Measurements from ENCODE around the gene GNB5.

DNA sequence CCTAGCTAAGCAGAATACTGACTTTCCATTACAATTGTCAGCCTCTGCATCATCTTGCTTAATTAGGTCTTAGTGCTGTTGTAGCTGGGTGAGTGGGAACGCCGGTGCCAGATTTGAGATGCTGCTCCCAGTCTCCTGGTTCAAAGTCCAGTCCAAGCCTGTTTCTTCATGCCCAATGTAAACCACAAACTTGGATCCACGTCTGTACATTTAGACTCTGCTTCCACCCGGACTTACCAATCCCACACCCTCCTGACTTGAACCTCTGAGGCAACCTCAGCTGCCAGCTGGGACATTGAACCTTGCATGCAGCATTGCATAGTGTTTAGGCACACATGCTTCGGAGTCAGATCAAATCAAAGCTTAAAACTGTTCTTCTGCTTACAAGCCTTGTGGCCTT is 121.6 kb downstream of the GNB5 start:
- TF ChIP-seq, protein P1, sequence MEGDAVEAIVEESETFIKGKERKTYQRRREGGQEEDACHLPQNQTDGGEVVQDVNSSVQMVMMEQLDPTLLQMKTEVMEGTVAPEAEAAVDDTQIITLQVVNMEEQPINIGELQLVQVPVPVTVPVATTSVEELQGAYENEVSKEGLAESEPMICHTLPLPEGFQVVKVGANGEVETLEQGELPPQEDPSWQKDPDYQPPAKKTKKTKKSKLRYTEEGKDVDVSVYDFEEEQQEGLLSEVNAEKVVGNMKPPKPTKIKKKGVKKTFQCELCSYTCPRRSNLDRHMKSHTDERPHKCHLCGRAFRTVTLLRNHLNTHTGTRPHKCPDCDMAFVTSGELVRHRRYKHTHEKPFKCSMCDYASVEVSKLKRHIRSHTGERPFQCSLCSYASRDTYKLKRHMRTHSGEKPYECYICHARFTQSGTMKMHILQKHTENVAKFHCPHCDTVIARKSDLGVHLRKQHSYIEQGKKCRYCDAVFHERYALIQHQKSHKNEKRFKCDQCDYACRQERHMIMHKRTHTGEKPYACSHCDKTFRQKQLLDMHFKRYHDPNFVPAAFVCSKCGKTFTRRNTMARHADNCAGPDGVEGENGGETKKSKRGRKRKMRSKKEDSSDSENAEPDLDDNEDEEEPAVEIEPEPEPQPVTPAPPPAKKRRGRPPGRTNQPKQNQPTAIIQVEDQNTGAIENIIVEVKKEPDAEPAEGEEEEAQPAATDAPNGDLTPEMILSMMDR (IDR thresholded peaks at IDR 0.05; ENCODE audit: poor library complexity) = no peak
- TF ChIP-seq EZH2phosphoT487 (IDR thresholded peaks at IDR 0.05; ENCODE audit: low read depth, severe bottlenecking, unreplicated experiment) = no peak

Data from hepatocyte (in vitro differentiated cells).